Adipose tissue (tissue), 3 donors: ENCODE measurements around the gene NRN1L. TPM values are rescaled to one million over a fixed set of nuclear protein-coding genes. Genes with fewer than 3 reads are reported as not detected.

Experiments used
- H3K27ac ChIP-seq: one replicate; pipeline ENCODE4 v1.5.1; 2013; ENCODE audit warnings: low read depth, low read length
- WGBS, 3 donors: extraction: QIAGEN DNeasy Blood & Tissue Kit; methylation state at CpG; one replicate each; pipeline ENCODE4 v1.1.7; 2013; 5-methylcytosine and 5-hydroxymethylcytosine counted together
- polyA plus RNA-seq, 3 donors: library from polyadenylated mRNA; stranded (reverse); fragments of 200-250 nt; gene quantifications; one replicate each; pipeline ENCODE4 v1.2.3, GENCODE V29; 2013
- donor health status: healthy with polysubstance abuse.
- donor health status: Bipolar disorder and iron deficiency.
- donor health status: healthy.

NRN1L gene
- polyA plus RNA-seq, 3 donors: 0.64 to 1.3 (median 0.89) TPM

DNA sequence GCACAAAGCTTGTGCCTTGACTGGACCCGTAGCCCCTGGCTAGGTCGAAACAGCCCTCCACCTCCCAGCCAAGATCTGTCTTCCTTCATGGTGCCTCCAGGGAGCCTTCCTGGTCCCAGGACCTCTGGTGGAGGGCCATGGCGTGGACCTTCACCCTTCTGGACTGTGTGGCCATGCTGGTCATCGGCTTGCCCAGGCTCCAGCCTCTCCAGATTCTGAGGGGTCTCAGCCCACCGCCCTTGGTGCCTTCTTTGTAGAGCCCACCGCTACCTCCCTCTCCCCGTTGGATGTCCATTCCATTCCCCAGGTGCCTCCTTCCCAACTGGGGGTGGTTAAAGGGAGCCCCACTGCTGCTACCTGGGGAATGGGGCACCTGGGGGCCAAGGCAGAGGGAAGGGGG is 43.5 kb downstream of the NRN1L start:
- 67 to 84% (median 84%) methylated on average over 7 of the region's 7 CpGs for WGBS, 3 donors
- H3K27ac ChIP-seq: no peak overlapping the region

GRCh38 chr16:67928561-67929364 is 44.1 kb downstream of the NRN1L start:
- H3K27ac ChIP-seq: no peak overlapping the region
- WGBS, 3 donors: 26 to 51% (median 51%) methylated on average over 16 of the region's 16 CpGs

- H3K27ac ChIP-seq: no peak overlapping the region
- 56 to 93% (median 92%) methylated on average over 14 of the region's 14 CpGs for WGBS, 3 donors
These were observed 45.5 kb downstream of the NRN1L start for GRCh38 chr16:67930191-67930590.

DNA sequence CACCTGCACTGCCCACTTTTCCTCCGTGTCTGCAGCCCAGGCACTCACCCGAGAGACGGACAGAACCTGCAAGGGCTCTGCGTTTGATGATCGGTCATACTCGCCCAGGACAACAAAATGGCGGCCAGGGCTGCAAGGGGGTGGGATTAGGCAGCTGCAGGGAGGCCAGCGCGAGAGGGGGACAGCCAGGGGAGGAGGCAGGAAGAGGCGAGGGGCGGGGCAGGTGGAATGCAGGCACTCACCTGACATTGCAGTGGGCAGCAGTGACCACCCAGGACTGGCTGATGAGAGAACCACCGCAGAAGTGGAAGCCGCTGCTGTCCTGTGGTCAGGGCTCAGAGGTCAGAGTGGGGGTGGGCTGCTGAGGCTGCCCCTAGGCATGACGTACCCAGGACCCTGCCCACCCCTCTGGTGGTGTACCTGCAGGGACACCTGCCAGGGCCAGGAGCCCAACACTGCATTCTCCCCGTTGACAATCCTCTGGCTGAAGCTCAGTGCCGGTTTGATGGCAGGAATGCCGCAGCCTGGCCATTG is 46.1 kb downstream of the NRN1L start:
- WGBS, 3 donors: 51 to 94% (median 94%) methylated on average over 17 of the region's 17 CpGs

DNA sequence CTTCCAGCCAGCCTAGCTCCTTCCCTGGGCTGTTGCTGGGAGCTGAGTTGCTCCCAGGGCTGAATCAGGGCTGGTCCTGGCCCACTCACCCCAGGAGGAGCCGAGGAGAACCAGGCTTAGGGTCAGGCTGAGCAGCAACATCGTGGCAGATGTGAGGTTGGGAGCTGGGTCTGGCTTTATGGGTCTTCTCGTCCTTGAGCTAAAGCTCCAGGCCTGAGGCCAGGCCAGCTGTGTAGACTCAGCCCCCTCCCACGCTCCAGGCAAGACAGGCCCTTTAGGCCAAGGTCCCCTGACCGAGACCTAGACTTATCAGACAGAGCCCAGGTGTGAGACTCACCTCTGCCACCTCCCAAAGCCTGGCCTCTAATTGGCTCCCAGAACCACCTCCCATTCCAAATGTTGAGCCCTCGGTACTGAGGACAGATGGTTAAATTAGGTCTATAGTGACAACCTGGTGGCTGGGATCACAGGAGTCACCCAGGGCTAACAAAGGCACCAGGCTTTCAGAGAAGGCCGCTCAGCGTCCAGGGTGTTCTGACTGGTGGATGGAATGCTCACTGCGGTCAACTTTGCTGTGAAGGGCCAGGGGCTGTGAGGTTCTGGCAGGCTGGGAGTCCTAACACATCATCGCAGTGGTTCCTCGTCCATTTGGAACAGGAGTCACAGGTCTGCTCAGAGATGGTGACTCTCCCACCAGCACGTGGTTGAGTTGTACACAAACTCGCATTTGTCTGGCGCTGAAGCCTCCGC is 47.2 kb downstream of the NRN1L start, which contains the start of gene CTRL:
CTRL (minus strand) TSS at position 151 of the 750 bp plus-strand sequence; CDS start at position 141, 10 bp downstream.
- 41 to 89% (median 88%) methylated on average over 15 of the region's 15 CpGs for WGBS, 3 donors
- no peak within 1 kb of the TSS for H3K27ac ChIP-seq

More for the DNA sequence above, 46.1 kb downstream of the NRN1L start:
- no peak overlapping the region for H3K27ac ChIP-seq

GRCh38 chr16:67932462-67932840 is 47.8 kb downstream of the NRN1L start:
- 64 to 92% (median 91%) methylated on average over 4 of the region's 4 CpGs for WGBS, 3 donors
- H3K27ac ChIP-seq: no peak overlapping the region

DNA sequence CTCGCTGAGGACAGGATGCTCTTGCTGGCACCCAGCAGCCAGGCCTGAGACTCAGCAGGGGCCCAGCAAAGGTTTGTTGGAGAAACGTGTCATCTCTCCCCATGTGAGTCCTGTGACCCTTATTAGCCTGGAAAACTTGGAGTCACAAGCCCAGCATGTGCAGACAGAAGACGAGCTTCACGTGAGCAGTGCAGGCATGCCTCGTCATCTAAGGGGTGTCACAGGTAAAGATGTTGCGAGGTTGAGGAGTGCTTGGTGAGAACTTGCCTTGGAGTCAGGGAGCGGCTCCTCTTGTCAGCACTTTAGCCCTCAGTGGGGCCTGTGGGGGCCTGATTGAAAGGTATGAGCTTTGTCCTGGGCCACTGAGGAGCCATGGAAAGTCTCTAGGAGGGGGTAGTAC is 49.1 kb downstream of the NRN1L start:
- no peak overlapping the region for H3K27ac ChIP-seq
- 74 to 88% (median 86%) methylated on average over 7 of the region's 7 CpGs for WGBS, 3 donors

GRCh38 chr16:67934306-67935100 is 49.8 kb downstream of the NRN1L start:
- WGBS, 3 donors: 34 to 75% (median 72%) methylated on average over 13 of the region's 13 CpGs
- no peak overlapping the region for H3K27ac ChIP-seq

GRCh38 chr16:67935101-67935401 is 50.4 kb downstream of the NRN1L start:
- WGBS, 3 donors: 18 to 46% (median 42%) methylated on average over 13 of the region's 13 CpGs
- H3K27ac ChIP-seq: no peak overlapping the region

DNA sequence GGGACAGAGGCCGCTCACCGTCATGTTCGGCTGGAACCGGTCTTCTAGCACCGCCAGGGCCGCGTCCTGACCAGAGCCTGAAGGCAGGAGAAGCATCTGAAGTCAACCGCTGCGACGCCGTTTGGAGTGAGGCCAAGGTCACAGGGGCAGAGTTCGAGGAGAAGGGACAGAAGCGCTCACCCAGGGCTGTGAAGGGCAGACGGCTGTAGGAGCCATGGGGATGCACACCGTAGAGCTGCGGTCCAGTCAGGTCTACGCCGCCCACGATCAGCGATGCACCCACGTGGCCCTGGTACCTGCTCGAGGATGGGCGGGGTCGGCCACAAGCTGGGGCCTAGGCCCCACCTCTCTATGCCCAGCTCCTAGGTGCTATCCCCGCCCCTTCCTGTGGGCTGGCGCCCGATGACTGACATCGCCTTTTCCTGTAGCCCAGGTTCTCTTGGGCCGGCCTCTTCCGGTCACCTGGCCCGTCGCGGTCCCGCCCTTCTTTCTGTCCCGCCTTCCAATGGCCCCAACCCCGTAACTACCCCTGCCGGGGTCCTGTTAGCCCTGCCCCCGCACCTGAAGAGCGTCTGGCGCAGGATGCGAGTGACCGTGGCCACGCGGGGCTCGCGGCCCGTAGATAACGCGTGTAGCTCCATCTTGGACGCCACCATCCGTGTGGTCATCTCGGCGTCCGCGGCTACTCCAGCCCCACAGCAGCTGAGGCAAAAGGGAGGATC is 50.9 kb downstream of the NRN1L start:
- peak overlapping the region; percentile 57 for H3K27ac ChIP-seq

More for the DNA sequence above, 50.9 kb downstream of the NRN1L start:
- WGBS, 3 donors: 3 to 7% (median 5%) methylated on average over 55 of the region's 55 CpGs

Other genes starting within 250 kb of the NRN1L start
- gene CARMIL2, start 239.7 kb upstream of the NRN1L start, polyA plus RNA-seq: 1 to 10 TPM in 2 of 3 donors, under 1 TPM in 1; 0.45 to 1.9 (median 1.7) TPM
- gene ACD, start 224.6 kb upstream of the NRN1L start, polyA plus RNA-seq: 10 to 100 TPM; 12.7 to 15.6 (median 13.3) TPM
- gene PARD6A, start 223.9 kb upstream of the NRN1L start, polyA plus RNA-seq: 10 to 100 TPM in 1 of 3 donors, 1 to 10 TPM in 2; 1.7 to 24.8 (median 3.4) TPM
- 10 to 100 TPM; 10.4 to 88.2 (median 16.5) TPM for gene ENKD1, start 218.1 kb upstream of the NRN1L start, polyA plus RNA-seq
- gene C16orf86, start 218.1 kb upstream of the NRN1L start, polyA plus RNA-seq: 1 to 10 TPM; 3.5 to 6.5 (median 4.9) TPM
- gene GFOD2, start 165.6 kb upstream of the NRN1L start, polyA plus RNA-seq: 10 to 100 TPM in 2 of 3 donors, 1 to 10 TPM in 1; 8.7 to 13.3 (median 13.1) TPM
- 1 to 10 TPM; 7.9 to 8.8 (median 8.3) TPM for gene RANBP10, start 78.3 kb upstream of the NRN1L start, polyA plus RNA-seq
- gene TSNAXIP1, start 78.0 kb upstream of the NRN1L start, polyA plus RNA-seq: 1 to 10 TPM in 2 of 3 donors, under 1 TPM in 1; 0.92 to 1.7 (median 1.1) TPM
- 10 to 100 TPM; 11.4 to 16.4 (median 15.6) TPM for gene THAP11, start 42.6 kb upstream of the NRN1L start, polyA plus RNA-seq
- gene NUTF2, start 38.0 kb upstream of the NRN1L start, polyA plus RNA-seq: 100 to 1,000 TPM in 2 of 3 donors, 10 to 100 TPM in 1; 63.8 to 120 (median 113) TPM
- gene CENPT, start 37.2 kb upstream of the NRN1L start, polyA plus RNA-seq: 10 to 100 TPM; 41.0 to 47.5 (median 44.4) TPM
- 10 to 100 TPM; 24.3 to 37.3 (median 33.8) TPM for gene EDC4, start 11.8 kb upstream of the NRN1L start, polyA plus RNA-seq
- 10 to 100 TPM; 19.2 to 26.8 (median 23.5) TPM for gene PSKH1, start 8.4 kb downstream of the NRN1L start, polyA plus RNA-seq
- 100 to 1,000 TPM in 1 of 3 donors, 1 to 10 TPM in 2; 1.3 to 627 (median 2.2) TPM for gene CTRL, start 47.0 kb downstream of the NRN1L start, polyA plus RNA-seq
- 10 to 100 TPM; 69.8 to 81.9 (median 80.0) TPM for gene PSMB10, start 52.0 kb downstream of the NRN1L start, polyA plus RNA-seq
- gene LCAT, start 59.2 kb downstream of the NRN1L start, polyA plus RNA-seq: 10 to 100 TPM in 2 of 3 donors, 1 to 10 TPM in 1; 7.5 to 34.0 (median 18.5) TPM
- 10 to 100 TPM; 13.2 to 56.9 (median 44.4) TPM for gene SLC12A4, start 83.8 kb downstream of the NRN1L start, polyA plus RNA-seq
- gene DPEP3, start 95.6 kb downstream of the NRN1L start, polyA plus RNA-seq: under 1 TPM in 1 of 3 donors, not detected in 2; 0.34 TPM
- gene DPEP2, start 114.6 kb downstream of the NRN1L start, polyA plus RNA-seq: 1 to 10 TPM in 2 of 3 donors, under 1 TPM in 1; 0.76 to 4.2 (median 3.2) TPM
- gene DPEP2NB, start 131.0 kb downstream of the NRN1L start, polyA plus RNA-seq: not detected
- gene DDX28, start 138.3 kb downstream of the NRN1L start, polyA plus RNA-seq: 10 to 100 TPM in 1 of 3 donors, 1 to 10 TPM in 2; 4.8 to 15.5 (median 5.5) TPM
- 1 to 10 TPM; 3.5 to 9.0 (median 8.8) TPM for gene DUS2, start 138.4 kb downstream of the NRN1L start, polyA plus RNA-seq
- 10 to 100 TPM in 2 of 3 donors, 1 to 10 TPM in 1; 5.9 to 12.5 (median 11.2) TPM for gene NFATC3, start 200.5 kb downstream of the NRN1L start, polyA plus RNA-seq